Measurements from ENCODE around the gene CCNL1.

DNA sequence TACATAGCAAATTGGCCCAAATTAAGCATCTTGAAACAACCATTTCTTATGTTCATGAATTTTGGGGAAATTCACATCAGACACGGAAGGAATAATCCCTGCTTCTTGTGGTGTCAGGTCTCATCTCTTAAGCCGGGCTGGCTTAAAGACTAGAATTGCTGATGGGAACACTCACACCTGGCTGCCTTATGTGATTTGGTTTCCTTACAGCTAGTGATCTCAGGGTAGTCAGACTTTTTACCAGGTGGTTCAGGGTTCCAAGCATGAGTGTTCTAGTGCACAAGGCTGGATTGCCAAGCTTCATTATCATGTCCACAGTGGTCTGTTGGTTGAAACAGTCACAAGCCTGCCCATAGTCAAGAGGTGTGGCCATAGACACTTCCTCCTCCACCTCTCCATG is 20.3 kb upstream of the CCNL1 start:
- TF ChIP-seq ELF4 (IDR thresholded peaks at IDR 0.05) (no peak), FOXK2 (IDR thresholded peaks at IDR 0.05) (no peak), HDGF (IDR thresholded peaks at IDR 0.05; ENCODE audit: borderline replicate concordance) (no peak), SUZ12 (IDR thresholded peaks at IDR 0.05) (no peak), TARDBP (IDR thresholded peaks at IDR 0.05) (no peak), FOXA1 (IDR thresholded peaks at IDR 0.05) (no peak), FOXM1 (IDR thresholded peaks at IDR 0.05; ENCODE audit: borderline replicate concordance) (no peak), CTBP1 (IDR thresholded peaks at IDR 0.05; ENCODE audit: borderline replicate concordance) (no peak)
- TF ChIP-seq, protein P1, sequence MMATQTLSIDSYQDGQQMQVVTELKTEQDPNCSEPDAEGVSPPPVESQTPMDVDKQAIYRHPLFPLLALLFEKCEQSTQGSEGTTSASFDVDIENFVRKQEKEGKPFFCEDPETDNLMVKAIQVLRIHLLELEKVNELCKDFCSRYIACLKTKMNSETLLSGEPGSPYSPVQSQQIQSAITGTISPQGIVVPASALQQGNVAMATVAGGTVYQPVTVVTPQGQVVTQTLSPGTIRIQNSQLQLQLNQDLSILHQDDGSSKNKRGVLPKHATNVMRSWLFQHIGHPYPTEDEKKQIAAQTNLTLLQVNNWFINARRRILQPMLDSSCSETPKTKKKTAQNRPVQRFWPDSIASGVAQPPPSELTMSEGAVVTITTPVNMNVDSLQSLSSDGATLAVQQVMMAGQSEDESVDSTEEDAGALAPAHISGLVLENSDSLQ (IDR thresholded peaks at IDR 0.05) = no peak

Data from HEK293T (cell line).